ENCODE results near the gene SLX4. TPM values are rescaled to one million over a fixed set of nuclear protein-coding genes. Genes with fewer than 3 reads are reported as not detected.

The SLX4 gene
- total RNA-seq, 1 experiment from 2014 or later: 15.5 TPM

DNA sequence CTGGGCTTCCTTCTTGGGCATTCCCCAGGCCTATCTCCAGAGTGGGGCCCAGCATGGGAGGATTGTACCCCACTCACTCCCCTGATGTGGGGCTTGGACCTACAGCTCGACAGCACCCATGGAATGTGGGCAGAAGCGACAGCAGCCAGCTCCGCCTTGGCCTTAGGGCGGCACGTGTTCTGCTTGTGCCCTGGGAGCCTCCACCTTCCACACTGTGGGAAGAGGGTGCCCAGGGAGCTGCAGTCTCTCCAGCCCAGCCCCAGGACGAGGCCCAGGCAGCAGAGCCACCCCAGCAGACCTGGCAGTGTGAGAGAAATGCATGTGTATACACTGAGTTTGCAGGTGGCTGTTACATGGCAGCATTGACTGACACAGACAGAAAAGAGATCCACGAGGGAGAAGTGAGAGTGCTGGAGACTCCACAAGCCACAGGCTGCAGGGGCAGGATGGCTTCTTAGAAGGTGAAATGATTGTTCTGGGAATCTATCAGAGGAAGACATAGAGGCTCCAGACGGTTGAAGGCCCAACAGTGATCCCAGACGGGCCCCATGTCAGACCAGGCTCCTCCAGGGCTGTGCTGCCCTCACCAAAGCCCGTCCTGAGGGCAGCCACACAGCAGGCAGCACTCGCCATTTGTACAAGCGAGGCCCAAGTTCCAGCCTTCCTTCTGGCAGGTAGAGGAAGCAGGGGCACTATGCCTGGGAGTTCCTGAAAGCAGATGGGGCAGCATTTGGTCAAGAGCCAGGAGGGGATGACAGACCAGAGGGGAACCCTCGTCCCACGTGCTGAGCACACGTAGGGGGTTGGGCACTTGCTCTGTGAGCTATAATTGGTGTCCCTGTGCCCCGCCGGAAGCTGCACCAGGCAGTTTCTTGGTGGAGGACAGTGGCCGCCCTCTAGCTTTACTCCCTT is 40.3 kb upstream of the SLX4 start:
- Histone ChIP-seq H3K27ac (ENCODE audit: low read length) (no peak overlapping the region), H3K36me3 (ENCODE audit: control insufficient read depth, insufficient read depth, low read length) (peaks cover 2% of the 10 kb centered on the region; the same call in 1 of the 2 replicates), H3K4me3 (ENCODE audit: low read depth in 2 of 2, low read length in 2 of 2) (no peak overlapping the region), H3K27me3 (ENCODE audit: control insufficient read depth, insufficient read depth, low read length) (no peaks in the 10 kb centered on the region), H3K4me1 (ENCODE audit: control insufficient read depth, insufficient read depth, low read length) (peaks cover 12% of the 10 kb centered on the region), H3K9me3 (ENCODE audit: control insufficient read depth, insufficient read depth, low read depth, low read length) (no peaks in the 10 kb centered on the region)
- ChIA-PET CTCF (interaction anchor here (0.6 kb wide), 1 partner anchor 606 kb away, joined by 4 read pairs; the partner anchor contains the start of gene MMP25), POLR2A (no interaction called here)
- in situ Hi-C loops (cut with HindIII; ENCODE audit: low pct_unique_long_range_greater_than_20kb, low sequenced_read_pairs): no loop called here
- intact Hi-C loops (cut with micrococcal nuclease; ENCODE audit: unreplicated experiment): no loop called here
- no peak for DNase-seq (ENCODE audit: low read depth, low spot score)
- TF ChIP-seq TCF7L2 (IDR thresholded peaks at IDR 0.05; ENCODE audit: low read depth, low read length) (no peak), SIN3A (IDR thresholded peaks at IDR 0.05; ENCODE audit: borderline replicate concordance, insufficient read depth, low read depth, low read length) (no peak), POLR2AphosphoS5 (IDR thresholded peaks at IDR 0.05; ENCODE audit: low read depth, low read length) (no peak)
- TF ChIP-seq, protein P1, sequence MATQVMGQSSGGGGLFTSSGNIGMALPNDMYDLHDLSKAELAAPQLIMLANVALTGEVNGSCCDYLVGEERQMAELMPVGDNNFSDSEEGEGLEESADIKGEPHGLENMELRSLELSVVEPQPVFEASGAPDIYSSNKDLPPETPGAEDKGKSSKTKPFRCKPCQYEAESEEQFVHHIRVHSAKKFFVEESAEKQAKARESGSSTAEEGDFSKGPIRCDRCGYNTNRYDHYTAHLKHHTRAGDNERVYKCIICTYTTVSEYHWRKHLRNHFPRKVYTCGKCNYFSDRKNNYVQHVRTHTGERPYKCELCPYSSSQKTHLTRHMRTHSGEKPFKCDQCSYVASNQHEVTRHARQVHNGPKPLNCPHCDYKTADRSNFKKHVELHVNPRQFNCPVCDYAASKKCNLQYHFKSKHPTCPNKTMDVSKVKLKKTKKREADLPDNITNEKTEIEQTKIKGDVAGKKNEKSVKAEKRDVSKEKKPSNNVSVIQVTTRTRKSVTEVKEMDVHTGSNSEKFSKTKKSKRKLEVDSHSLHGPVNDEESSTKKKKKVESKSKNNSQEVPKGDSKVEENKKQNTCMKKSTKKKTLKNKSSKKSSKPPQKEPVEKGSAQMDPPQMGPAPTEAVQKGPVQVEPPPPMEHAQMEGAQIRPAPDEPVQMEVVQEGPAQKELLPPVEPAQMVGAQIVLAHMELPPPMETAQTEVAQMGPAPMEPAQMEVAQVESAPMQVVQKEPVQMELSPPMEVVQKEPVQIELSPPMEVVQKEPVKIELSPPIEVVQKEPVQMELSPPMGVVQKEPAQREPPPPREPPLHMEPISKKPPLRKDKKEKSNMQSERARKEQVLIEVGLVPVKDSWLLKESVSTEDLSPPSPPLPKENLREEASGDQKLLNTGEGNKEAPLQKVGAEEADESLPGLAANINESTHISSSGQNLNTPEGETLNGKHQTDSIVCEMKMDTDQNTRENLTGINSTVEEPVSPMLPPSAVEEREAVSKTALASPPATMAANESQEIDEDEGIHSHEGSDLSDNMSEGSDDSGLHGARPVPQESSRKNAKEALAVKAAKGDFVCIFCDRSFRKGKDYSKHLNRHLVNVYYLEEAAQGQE (IDR thresholded peaks at IDR 0.05; ENCODE audit: insufficient read depth in 1 of 2, low read depth in 2 of 2, low read length in 1 of 2): no peak
- TF ChIP-seq, protein P2, sequence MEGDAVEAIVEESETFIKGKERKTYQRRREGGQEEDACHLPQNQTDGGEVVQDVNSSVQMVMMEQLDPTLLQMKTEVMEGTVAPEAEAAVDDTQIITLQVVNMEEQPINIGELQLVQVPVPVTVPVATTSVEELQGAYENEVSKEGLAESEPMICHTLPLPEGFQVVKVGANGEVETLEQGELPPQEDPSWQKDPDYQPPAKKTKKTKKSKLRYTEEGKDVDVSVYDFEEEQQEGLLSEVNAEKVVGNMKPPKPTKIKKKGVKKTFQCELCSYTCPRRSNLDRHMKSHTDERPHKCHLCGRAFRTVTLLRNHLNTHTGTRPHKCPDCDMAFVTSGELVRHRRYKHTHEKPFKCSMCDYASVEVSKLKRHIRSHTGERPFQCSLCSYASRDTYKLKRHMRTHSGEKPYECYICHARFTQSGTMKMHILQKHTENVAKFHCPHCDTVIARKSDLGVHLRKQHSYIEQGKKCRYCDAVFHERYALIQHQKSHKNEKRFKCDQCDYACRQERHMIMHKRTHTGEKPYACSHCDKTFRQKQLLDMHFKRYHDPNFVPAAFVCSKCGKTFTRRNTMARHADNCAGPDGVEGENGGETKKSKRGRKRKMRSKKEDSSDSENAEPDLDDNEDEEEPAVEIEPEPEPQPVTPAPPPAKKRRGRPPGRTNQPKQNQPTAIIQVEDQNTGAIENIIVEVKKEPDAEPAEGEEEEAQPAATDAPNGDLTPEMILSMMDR (IDR thresholded peaks at IDR 0.05): no peak
- BruUV-seq (replicated peaks): no TSS peak
- ATAC-seq: no peak

DNA sequence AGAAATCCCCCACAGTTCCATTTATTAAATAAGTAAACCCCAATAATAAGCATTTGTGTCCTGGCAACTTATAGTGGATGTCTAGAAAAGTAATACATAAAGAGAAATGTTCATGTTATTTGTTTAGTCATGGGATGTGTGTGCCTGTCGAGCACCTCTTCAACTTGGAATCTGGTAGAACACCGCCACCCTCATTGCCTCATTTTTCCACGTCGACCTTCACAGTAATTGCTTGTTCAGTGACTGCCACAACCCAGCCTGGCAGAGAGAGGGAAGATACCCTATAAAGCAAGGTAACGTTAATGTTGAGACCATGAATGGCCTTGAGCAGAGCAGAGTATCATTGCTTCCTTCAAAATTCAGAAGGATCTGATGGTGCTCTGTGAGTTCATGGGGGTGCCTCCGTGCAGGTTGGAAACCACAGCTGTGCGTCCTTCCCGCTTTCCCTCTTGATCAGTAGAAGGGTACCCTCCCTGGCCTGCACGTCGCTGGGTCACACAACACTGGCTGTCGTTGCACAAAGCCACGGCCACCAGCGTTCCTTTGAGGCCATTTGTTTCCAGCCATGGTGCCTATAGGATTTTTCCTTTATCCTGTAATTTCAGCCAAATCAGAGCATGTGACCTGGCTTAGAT is 39.3 kb upstream of the SLX4 start:
- Histone ChIP-seq H3K4me1 (ENCODE audit: control insufficient read depth, insufficient read depth, low read length) (peaks cover 22% of the 10 kb centered on the region), H3K27ac (ENCODE audit: low read length) (no peak overlapping the region), H3K9me3 (ENCODE audit: control insufficient read depth, insufficient read depth, low read depth, low read length) (no peaks in the 10 kb centered on the region), H3K4me3 (ENCODE audit: low read depth in 2 of 2, low read length in 2 of 2) (no peak overlapping the region), H3K27me3 (ENCODE audit: control insufficient read depth, insufficient read depth, low read length) (no peaks in the 10 kb centered on the region), H3K36me3 (ENCODE audit: control insufficient read depth, insufficient read depth, low read length) (peaks cover 2% of the 10 kb centered on the region; the same call in 1 of the 2 replicates)
- no peak for TF ChIP-seq POLR2AphosphoS5 (IDR thresholded peaks at IDR 0.05; ENCODE audit: low read depth, low read length)
- no peak for TF ChIP-seq SIN3A (IDR thresholded peaks at IDR 0.05; ENCODE audit: borderline replicate concordance, insufficient read depth, low read depth, low read length)
- no peak for TF ChIP-seq TCF7L2 (IDR thresholded peaks at IDR 0.05; ENCODE audit: low read depth, low read length)
- TF ChIP-seq, protein P1 (IDR thresholded peaks at IDR 0.05; ENCODE audit: insufficient read depth in 1 of 2, low read depth in 2 of 2, low read length in 1 of 2): no peak
- TF ChIP-seq, protein P2 (IDR thresholded peaks at IDR 0.05): no peak
- POLR2A ChIA-PET: interaction anchor here (0.7 kb wide), 1 partner anchor 366 kb away, joined by 4 read pairs; no protein-coding TSS in a partner anchor
- ATAC-seq: no peak
- in situ Hi-C loops (cut with HindIII; ENCODE audit: low pct_unique_long_range_greater_than_20kb, low sequenced_read_pairs) (no loop called here), intact Hi-C loops (cut with micrococcal nuclease; ENCODE audit: unreplicated experiment) (no loop called here)
- no peak for DNase-seq (ENCODE audit: low read depth, low spot score)
- BruUV-seq (replicated peaks): TSS peak; percentile 12
- CTCF ChIA-PET: interaction anchor here (0.6 kb wide), 1 partner anchor 605 kb away, joined by 4 read pairs; the partner anchor contains the start of gene MMP25
